Psoas muscle (tissue), 8 donors: ENCODE results near the gene AP1B1. TPM values are rescaled to one million over a fixed set of nuclear protein-coding genes. Genes with fewer than 3 reads are reported as not detected.
"Not testable (repeated sequence)": the region's sequence is repeated elsewhere in the genome, so short reads cannot be mapped to it uniquely, and the experiment has no call there.

ENCODE experiments used
- ATAC-seq, 4 donors: fragments of 200-7000 bp; cut with Tn5 transposase; one replicate each; pipeline ENCODE4 v1.9.1; 2020; ENCODE audit warnings: moderate library complexity in 3 of 4, mild to moderate bottlenecking in 2 of 4
- DNase-seq, 2 donors: peaks; one replicate each; pipeline ENCODE4 v3.0.0-alpha.2; 2020
- H3K27ac ChIP-seq: fragments of 200-600 bp; one replicate; pipeline ENCODE4 v1.8.0; 2022
- H3K27me3 ChIP-seq, 3 donors: fragments of 200-600 bp in 1 of 3; one replicate each; pipeline versions ENCODE4 v1.6.1 to v1.8.0; 2013 to 2022; ENCODE audit warnings: low read length in 2 of 3, mild to moderate bottlenecking in 2 of 3, moderate library complexity in 1 of 3; ENCODE audit not compliant: insufficient read depth in 3 of 3
- H3K36me3 ChIP-seq, 2 donors: fragments of 200-600 bp in 1 of 2; one replicate each; pipeline versions ENCODE4 v1.6.1 to v1.8.0; 2013 to 2022; ENCODE audit warnings: low read depth in 1 of 2, mild to moderate bottlenecking in 1 of 2, moderate library complexity in 1 of 2; ENCODE audit not compliant: insufficient read depth in 1 of 2
- H3K4me1 ChIP-seq: fragments of 200-600 bp; one replicate; pipeline ENCODE4 v1.8.0; 2022
- H3K4me3 ChIP-seq: fragments of 200-600 bp; one replicate; pipeline ENCODE4 v1.8.0; 2022; ENCODE audit warnings: mild to moderate bottlenecking
- H3K9me3 ChIP-seq: fragments of 200-600 bp; one replicate; pipeline ENCODE4 v1.8.0; 2022
- WGBS, 3 donors: extraction: QIAGEN DNeasy Blood & Tissue Kit; methylation state at CpG; one replicate each; pipeline versions ENCODE4 v1.1.6 to v1.1.7; 2013; 5-methylcytosine and 5-hydroxymethylcytosine counted together
- intact Hi-C, 2 donors: fragments of 100-400 bp; cut with DNase I; formaldehyde crosslinking; loops; one replicate each; pipeline versions ENCODE4 v1.11.0 to v1.14.2; 2022
- polyA plus RNA-seq, 3 donors: library from polyadenylated mRNA; stranded (reverse); fragments of 200-250 nt; gene quantifications; one replicate each; pipeline ENCODE4 v1.2.3, GENCODE V29; 2013
- total RNA-seq, 4 donors: library from RNA; stranded (reverse); fragmentation: NEBNext Ultra II Directional in 2 of 4; extraction: Animal tissue kit (Norgen Biotek cat#: 25700) in 2 of 4; gene quantifications; one replicate each; pipeline versions ENCODE4 v1.2.1 to v1.2.4, GENCODE V29; 2021 to 2023
- TF ChIP-seq, protein P1 (sequence below): fragments of 200-600 bp; IDR thresholded peaks from one replicate; pipeline ENCODE4 v1.8.0; 2022; ENCODE audit warnings: antibody characterized with exemption
- donor health status: healthy with polysubstance abuse.
- donor health status: DM: no; HTN: no; CAD: no; lungs with moderate emphysema.
- donor health status: Bipolar disorder and iron deficiency.
- donor health status: healthy.
- donor health status: DM: yes; HTN: yes; CAD: no.
- donor health status: DM: no; HTN: no; CAD: no.
- donor health status: DM: no; HTN: no; CAD: no.
- donor health status: DM: yes; HTN: yes; CAD: no.

The AP1B1 gene
- total and polyA plus RNA-seq, 7 donors, result 17.5 to 35.3 (median 30.6) TPM

DNA sequence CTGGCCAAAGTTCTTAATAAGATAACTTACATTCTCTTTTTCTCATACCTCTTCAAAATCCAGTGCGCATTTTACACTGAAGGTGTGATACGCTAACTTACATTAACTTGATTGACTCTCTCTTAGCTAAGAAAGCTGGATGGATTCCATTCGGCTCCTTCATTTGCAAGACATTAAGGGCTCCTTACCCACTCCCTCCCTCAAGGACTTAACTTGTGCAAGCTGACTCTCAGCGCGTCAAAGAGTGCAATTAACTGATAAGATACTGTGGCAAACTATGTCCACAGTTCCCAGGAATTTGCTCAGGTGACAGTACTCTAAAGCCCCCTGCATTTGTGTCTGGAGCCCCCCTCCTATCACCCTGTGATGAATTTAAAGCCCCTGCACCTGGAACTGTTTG, 43.6 kb upstream of the AP1B1 start:
- WGBS, 3 donors, result 61 to 69% (median 62%) methylated on average over 5 of the region's 5 CpGs
- intact Hi-C loops, result no loop called here
- Histone ChIP-seq H3K4me1 (no peaks in the 10 kb centered on the region), H3K36me3 (no peaks in the 10 kb centered on the region), H3K27ac (no peak overlapping the region), H3K4me3 (no peak overlapping the region), H3K27me3 (peaks cover 0 to 10% (median 3%) of the 10 kb centered on the region in 3 donors), H3K9me3 (no peaks in the 10 kb centered on the region)
- TF ChIP-seq, protein P1, sequence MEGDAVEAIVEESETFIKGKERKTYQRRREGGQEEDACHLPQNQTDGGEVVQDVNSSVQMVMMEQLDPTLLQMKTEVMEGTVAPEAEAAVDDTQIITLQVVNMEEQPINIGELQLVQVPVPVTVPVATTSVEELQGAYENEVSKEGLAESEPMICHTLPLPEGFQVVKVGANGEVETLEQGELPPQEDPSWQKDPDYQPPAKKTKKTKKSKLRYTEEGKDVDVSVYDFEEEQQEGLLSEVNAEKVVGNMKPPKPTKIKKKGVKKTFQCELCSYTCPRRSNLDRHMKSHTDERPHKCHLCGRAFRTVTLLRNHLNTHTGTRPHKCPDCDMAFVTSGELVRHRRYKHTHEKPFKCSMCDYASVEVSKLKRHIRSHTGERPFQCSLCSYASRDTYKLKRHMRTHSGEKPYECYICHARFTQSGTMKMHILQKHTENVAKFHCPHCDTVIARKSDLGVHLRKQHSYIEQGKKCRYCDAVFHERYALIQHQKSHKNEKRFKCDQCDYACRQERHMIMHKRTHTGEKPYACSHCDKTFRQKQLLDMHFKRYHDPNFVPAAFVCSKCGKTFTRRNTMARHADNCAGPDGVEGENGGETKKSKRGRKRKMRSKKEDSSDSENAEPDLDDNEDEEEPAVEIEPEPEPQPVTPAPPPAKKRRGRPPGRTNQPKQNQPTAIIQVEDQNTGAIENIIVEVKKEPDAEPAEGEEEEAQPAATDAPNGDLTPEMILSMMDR, result no peak
- DNase-seq (no peak), ATAC-seq (no peak)

DNA sequence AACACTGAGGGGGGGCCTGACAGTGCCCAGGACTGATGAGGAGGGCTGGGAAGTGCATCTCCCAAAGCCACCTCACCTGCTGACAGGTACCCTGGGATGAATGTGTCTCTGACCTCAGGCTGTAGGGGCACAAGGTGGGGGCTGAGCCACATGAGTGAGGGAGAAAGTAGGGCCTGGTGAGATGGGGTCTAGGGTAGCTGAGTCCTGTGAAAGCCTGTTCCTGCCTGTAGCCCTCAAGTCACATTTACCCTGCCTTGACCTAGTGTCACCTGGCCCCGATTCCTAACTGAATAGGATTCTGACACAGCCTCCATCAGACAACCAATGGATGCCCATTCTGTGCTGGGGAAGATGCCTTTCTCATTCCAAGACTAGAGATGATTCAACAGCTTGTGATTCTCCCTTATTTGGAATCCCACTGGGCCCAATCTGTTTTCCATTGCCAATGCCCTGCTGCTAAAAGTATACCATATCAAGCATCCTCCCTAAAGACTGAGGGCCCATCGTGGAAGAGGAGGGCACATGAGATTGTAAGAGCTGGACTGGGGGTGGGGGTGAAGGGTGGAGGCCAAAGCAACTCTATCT, 38.9 kb upstream of the AP1B1 start:
- DNase-seq (no peak), ATAC-seq (no peak)
- H3K27ac ChIP-seq, result no peak overlapping the region
- intact Hi-C loops, result no loop called here
- H3K4me1 ChIP-seq, result no peaks in the 10 kb centered on the region
- no peak overlapping the region for H3K4me3 ChIP-seq
- WGBS, 3 donors, result 80 to 90% (median 84%) methylated on average over 2 of the region's 2 CpGs
- H3K27me3 ChIP-seq, result peaks cover 0 to 4% (median 3%) of the 10 kb centered on the region in 3 donors
- TF ChIP-seq, protein P1, result no peak
- no peaks in the 10 kb centered on the region for H3K36me3 ChIP-seq
- no peaks in the 10 kb centered on the region for H3K9me3 ChIP-seq

DNA sequence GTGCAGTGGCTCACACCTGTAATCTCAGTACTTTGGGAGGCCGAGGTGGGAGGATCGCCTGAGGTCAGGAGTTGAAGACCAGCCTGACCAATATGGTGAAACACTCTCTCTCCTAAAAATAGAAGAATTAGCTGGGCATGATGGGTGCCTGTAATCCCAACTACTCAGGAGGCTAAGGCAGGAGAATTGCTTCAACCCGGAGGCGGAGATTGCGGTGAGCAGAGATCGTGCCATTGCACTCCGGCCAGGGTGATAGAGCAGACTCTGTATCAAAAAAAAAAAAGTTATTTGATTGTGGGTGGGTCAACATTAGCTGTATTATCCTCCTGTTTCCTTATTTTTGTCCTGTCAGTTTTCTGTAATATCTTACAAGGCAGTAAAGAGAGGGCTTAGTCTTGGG, 38.1 kb upstream of the AP1B1 start:
- Histone ChIP-seq H3K9me3 (no peaks in the 10 kb centered on the region), H3K4me3 (no peak overlapping the region), H3K36me3 (no peaks in the 10 kb centered on the region), H3K4me1 (no peaks in the 10 kb centered on the region), H3K27ac (no peak overlapping the region), H3K27me3 (peaks cover 0 to 4% (median 3%) of the 10 kb centered on the region in 3 donors)
- ATAC-seq (no peak), DNase-seq (no peak)
- TF ChIP-seq, protein P1, result no peak
- intact Hi-C loops, result no loop called here
- 92 to 93% (median 92%) methylated on average over 7 of the region's 7 CpGs for WGBS, 3 donors

DNA sequence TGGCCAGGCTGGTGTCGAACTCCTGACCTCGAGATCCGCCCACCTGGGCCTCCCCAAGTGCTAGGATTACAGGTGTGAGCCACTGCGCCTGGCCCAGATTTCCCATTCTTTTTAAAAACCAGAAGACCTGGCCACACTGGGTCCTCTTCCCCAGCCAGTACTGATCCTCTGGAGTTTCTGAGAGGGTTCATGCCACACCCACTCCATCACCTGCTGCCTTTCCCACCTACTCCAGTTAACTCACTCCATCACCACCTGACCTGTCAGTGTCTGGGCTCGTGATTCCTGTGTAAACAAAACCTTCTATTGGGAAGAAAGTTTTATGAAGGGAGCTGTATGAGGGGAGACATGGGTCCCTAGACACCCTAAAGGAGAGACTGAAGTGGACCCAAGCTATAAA, 30.3 kb upstream of the AP1B1 start:
- 71 to 72% (median 72%) methylated on average over 5 of the region's 5 CpGs for WGBS, 3 donors
- H3K4me3 ChIP-seq, H3K9me3 ChIP-seq, DNase-seq, H3K27me3 ChIP-seq, H3K36me3 ChIP-seq, ATAC-seq, H3K4me1 ChIP-seq, H3K27ac ChIP-seq, intact Hi-C loops: not testable (repeated sequence)

DNA sequence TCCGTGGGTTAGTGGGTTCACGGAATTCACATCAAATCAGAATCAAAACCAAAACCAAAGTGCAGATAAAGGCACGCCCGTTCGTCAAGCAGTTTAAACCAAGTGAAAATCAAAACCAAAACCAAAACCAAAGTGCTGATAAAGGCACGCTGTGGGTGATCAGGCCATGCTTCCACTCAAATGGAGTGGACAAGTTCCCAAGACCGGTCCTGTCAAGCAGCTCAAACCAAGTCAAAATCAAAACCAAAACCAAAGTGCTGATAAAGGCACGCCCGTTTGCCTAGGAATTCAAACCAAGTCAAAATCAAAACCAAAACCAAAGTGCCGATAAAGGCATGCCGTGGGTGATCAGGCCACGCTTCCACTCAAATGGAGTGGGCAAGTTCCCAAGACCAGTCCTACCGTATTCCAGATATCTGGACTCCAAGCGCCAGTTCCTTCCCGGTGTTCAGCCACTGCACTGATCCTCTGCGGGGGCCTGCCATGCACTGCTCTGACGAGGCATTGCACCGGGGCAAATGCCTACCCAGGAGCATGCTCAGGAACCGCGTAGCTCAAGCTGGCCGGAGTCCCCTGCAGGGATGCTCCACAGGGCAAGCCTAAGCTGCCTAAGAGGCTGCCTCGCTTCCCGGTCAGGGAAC, 26.7 kb upstream of the AP1B1 start:
- intact Hi-C loops, H3K27me3 ChIP-seq, H3K4me1 ChIP-seq, H3K9me3 ChIP-seq, H3K36me3 ChIP-seq: not testable (repeated sequence)
- H3K4me3 ChIP-seq, result peak overlapping the region; percentile 65
- peak overlapping the region; percentile 40 for H3K27ac ChIP-seq
- DNase-seq, result peak in 1 of 2 donors; percentile 61
- 16 to 33% (median 16%) methylated on average over 23 of the region's 23 CpGs for WGBS, 3 donors
- peak; percentile 74 to 87 (median 82) for ATAC-seq
